H1 (cell line): ENCODE results near the gene LEMD2. TPM values are rescaled to one million over a fixed set of nuclear protein-coding genes. Genes with fewer than 3 reads are reported as not detected.

Experiments
- CTCF ChIA-PET: fragments of 300-600 bp; sonication (Branson Sonifier 250); formaldehyde crosslinking; loops from one replicate; lab custom pipeline; 2021; ENCODE audit not compliant: partially characterized antibody; lab: Charles Lee
- POLR2A ChIA-PET: fragments of 300-600 bp; sonication (Branson Sonifier 250); formaldehyde crosslinking; loops from one replicate; lab custom pipeline; 2021; ENCODE audit warnings: inconsistent platforms; ENCODE audit not compliant: partially characterized antibody; lab: Charles Lee
- DNase-seq, 2 experiments: peaks; one replicate each; pipeline versions ENCODE4 v3.0.0 to v3.0.0-alpha.2; 2010 to 2022; ENCODE audit warnings: low spot score in 2 of 2, low read depth in 1 of 2, mixed read lengths in 1 of 2
- FAIRE-seq: peaks from 2 replicates; lab custom pipeline; 2011; peaks lifted over from hg19 to GRCh38; lab: Jason Lieb, UNC
- H2AFZ ChIP-seq: 2 replicates; pipeline ENCODE4 v1.8.1; 2012; ENCODE audit warnings: low read length, inconsistent platforms
- H2AK5ac ChIP-seq: 2 replicates; pipeline ENCODE4 v1.6.1; 2013; ENCODE audit warnings: low read depth, low read length
- H2BK120ac ChIP-seq: replicated peaks from 2 replicates; pipeline ENCODE3; 2013; ENCODE audit warnings: low read depth, low read length, inconsistent platforms
- H2BK12ac ChIP-seq: 2 replicates; pipeline ENCODE4 v1.6.1; 2013; ENCODE audit warnings: low read depth, low read length
- H2BK15ac ChIP-seq: 2 replicates; pipeline ENCODE4 v1.6.1; 2013; ENCODE audit warnings: low read length
- H2BK20ac ChIP-seq: 2 replicates; pipeline ENCODE4 v1.6.1; 2013; ENCODE audit warnings: low read length
- H2BK5ac ChIP-seq: 2 replicates; pipeline ENCODE4 v1.6.1; 2013; ENCODE audit warnings: low read depth, low read length
- H3K14ac ChIP-seq: 2 replicates; pipeline ENCODE4 v1.6.1; 2013; ENCODE audit warnings: inconsistent platforms; ENCODE audit not compliant: insufficient read length
- H3K18ac ChIP-seq: 2 replicates; pipeline ENCODE4 v1.6.1; 2013; ENCODE audit warnings: low read length; ENCODE audit errors: extremely low read depth
- H3K23ac ChIP-seq: 2 replicates; pipeline ENCODE4 v1.6.1; 2013; ENCODE audit warnings: inconsistent platforms; ENCODE audit not compliant: insufficient read length
- H3K23me2 ChIP-seq: 2 replicates; pipeline ENCODE4 v1.6.1; 2013; ENCODE audit warnings: low read depth, low read length
- H3K27ac ChIP-seq: 2 replicates; pipeline ENCODE4 v1.6.1; 2011; ENCODE audit warnings: low read depth, low read length, inconsistent platforms
- H3K27me3 ChIP-seq, 4 experiments: replicated peaks in 1 of 4; 1 replicate in 1 of 4; 2 replicates in 3 of 4; pipeline versions ENCODE4 v1.6.1 to v1.8.1; 2011 to 2013; ENCODE audit warnings: low read length in 3 of 4, mild to moderate bottlenecking in 3 of 4, inconsistent platforms in 2 of 4, mixed read lengths in 2 of 4, moderate library complexity in 1 of 4; ENCODE audit not compliant: control insufficient read depth in 3 of 4, insufficient read depth in 3 of 4; ENCODE audit errors: extremely low read depth in 1 of 4
- H3K36me3 ChIP-seq, 4 experiments: 2 replicates each; pipeline versions ENCODE4 v1.6.1 to v1.8.1; 2011 to 2013; ENCODE audit warnings: mild to moderate bottlenecking in 4 of 4, low read length in 3 of 4, moderate library complexity in 2 of 4, control low read depth in 1 of 4, inconsistent platforms in 1 of 4; ENCODE audit not compliant: insufficient read depth in 4 of 4, control insufficient read depth in 2 of 4
- H3K4ac ChIP-seq: replicated peaks from 2 replicates; pipeline ENCODE3; 2013; ENCODE audit warnings: low read length, low read depth, mixed read lengths, inconsistent platforms; ENCODE audit not compliant: insufficient read length
- H3K4me1 ChIP-seq, 4 experiments: replicated peaks in 1 of 4; 1 replicate in 1 of 4; 2 replicates in 3 of 4; pipeline versions ENCODE4 v1.6.1 to v1.8.1; 2011 to 2013; ENCODE audit warnings: low read length in 3 of 4, inconsistent platforms in 2 of 4, mixed read lengths in 1 of 4; ENCODE audit not compliant: insufficient read depth in 4 of 4, control insufficient read depth in 3 of 4
- H3K4me2 ChIP-seq, 2 experiments: 2 replicates each; pipeline versions ENCODE4 v1.6.1 to v1.8.1; 2011 to 2013; ENCODE audit warnings: low read depth in 2 of 2, low read length in 2 of 2, control low read depth in 1 of 2, inconsistent platforms in 1 of 2, mild to moderate bottlenecking in 1 of 2; ENCODE audit not compliant: insufficient read depth in 1 of 2
- H3K4me3 ChIP-seq, 4 experiments: fragments of 200-600, 300-600 bp in 1 of 4; sonication (generic), shearing (Covaris generic), sonication (Bioruptor Twin) in 1 of 4; 2 replicates each; pipeline versions ENCODE4 v1.5.1 to v1.8.1; 2011 to 2016; ENCODE audit warnings: low read length in 4 of 4, low read depth in 3 of 4, control low read depth in 2 of 4, inconsistent platforms in 2 of 4, mild to moderate bottlenecking in 2 of 4, mixed read lengths in 1 of 4, moderate library complexity in 1 of 4; ENCODE audit not compliant: insufficient read depth in 2 of 4; ENCODE audit errors: extremely low read depth in 1 of 4
- H3K56ac ChIP-seq: replicated peaks from 2 replicates; pipeline ENCODE3; 2013; ENCODE audit warnings: low read depth, mild to moderate bottlenecking, mixed read lengths, low read length, inconsistent platforms; ENCODE audit not compliant: insufficient read length
- H3K79me1 ChIP-seq: 2 replicates; pipeline ENCODE4 v1.6.1; 2013; ENCODE audit warnings: low read depth, low read length, control low read depth
- H3K79me2 ChIP-seq, 2 experiments: 2 replicates each; pipeline versions ENCODE4 v1.6.1 to v1.8.1; 2012 to 2013; ENCODE audit warnings: low read length in 2 of 2, mild to moderate bottlenecking in 2 of 2, inconsistent platforms in 1 of 2; ENCODE audit not compliant: insufficient read depth in 2 of 2, control insufficient read depth in 1 of 2
- H3K9ac ChIP-seq, 4 experiments: replicated peaks in 1 of 4; 1 replicate in 1 of 4; 2 replicates in 3 of 4; pipeline versions ENCODE4 v1.6.1 to v1.8.1; 2011 to 2013; ENCODE audit warnings: low read depth in 3 of 4, low read length in 3 of 4, control low read depth in 2 of 4, mild to moderate bottlenecking in 2 of 4, moderate library complexity in 2 of 4, inconsistent platforms in 1 of 4; ENCODE audit errors: extremely low read depth in 1 of 4
- H3K9me3 ChIP-seq, 2 experiments: 2 replicates each; pipeline versions ENCODE4 v1.6.1 to v1.8.1; 2012 to 2013; ENCODE audit warnings: mild to moderate bottlenecking in 2 of 2, moderate library complexity in 2 of 2, control low read depth in 1 of 2, inconsistent platforms in 1 of 2, low read depth in 1 of 2, low read length in 1 of 2, mixed read lengths in 1 of 2; ENCODE audit not compliant: insufficient read depth in 2 of 2
- H4K20me1 ChIP-seq, 2 experiments: replicated peaks in 1 of 2; 2 replicates each; pipeline versions ENCODE3 to v1.8.1; 2011 to 2013; ENCODE audit warnings: inconsistent platforms in 2 of 2, low read length in 2 of 2, mild to moderate bottlenecking in 1 of 2; ENCODE audit not compliant: insufficient read depth in 2 of 2, control insufficient read depth in 1 of 2
- H4K5ac ChIP-seq: 2 replicates; pipeline ENCODE4 v1.6.1; 2013; ENCODE audit warnings: low read length, low read depth, mixed read lengths, inconsistent platforms; ENCODE audit not compliant: insufficient read length
- H4K8ac ChIP-seq: 2 replicates; pipeline ENCODE4 v1.8.0; 2013; ENCODE audit warnings: mild to moderate bottlenecking, moderate library complexity, low read length, inconsistent platforms; ENCODE audit not compliant: insufficient read depth; ENCODE audit errors: extremely low read depth
- H4K91ac ChIP-seq: replicated peaks from 2 replicates; pipeline ENCODE3; 2013; ENCODE audit warnings: low read length, mixed read lengths, inconsistent platforms; ENCODE audit not compliant: insufficient read length
- BRCA1 ChIP-seq: IDR thresholded peaks from 2 replicates; pipeline ENCODE4 v1.6.1; 2012; ENCODE audit warnings: low read depth, low read length, improper control_type of control experiment
- CHD1 ChIP-seq: IDR thresholded peaks from 2 replicates; pipeline ENCODE4 v1.6.1; 2012; ENCODE audit warnings: low read depth, low read length, improper control_type of control experiment
- E2F6 ChIP-seq: IDR thresholded peaks from 2 replicates; pipeline ENCODE4 v1.6.1; 2012; ENCODE audit warnings: inconsistent platforms
- EZH2 ChIP-seq: fragments of 200-600 bp; sonication (generic); IDR thresholded peaks from 2 replicates; pipeline ENCODE4 v1.7.1; 2012; ENCODE audit warnings: low read depth, mild to moderate bottlenecking, moderate library complexity, low read length, inconsistent platforms; ENCODE audit not compliant: severe bottlenecking
- HDAC2 ChIP-seq, 2 experiments: fragments of 300-600 bp in 1 of 2; sonication (generic) in 1 of 2; IDR thresholded peaks; 2 replicates each; pipeline ENCODE4 v1.6.1; 2011 to 2012; ENCODE audit warnings: low read depth in 2 of 2, low read length in 2 of 2, mild to moderate bottlenecking in 2 of 2, moderate library complexity in 2 of 2, borderline replicate concordance in 1 of 2, inconsistent platforms in 1 of 2
- HDAC6 ChIP-seq: IDR thresholded peaks from one replicate; pipeline ENCODE4 v1.7.1; 2012; ENCODE audit warnings: low read depth, mild to moderate bottlenecking, inconsistent platforms, low read length, moderate library complexity
- RAD21 ChIP-seq, 2 experiments: IDR thresholded peaks in 1 of 2; conservative IDR thresholded peaks in 1 of 2; 2 replicates each; pipeline ENCODE4 v1.6.1; 2011; ENCODE audit warnings: low read depth in 2 of 2, low read length in 2 of 2, improper control_type of control experiment in 1 of 2, inconsistent platforms in 1 of 2, mild to moderate bottlenecking in 1 of 2, moderate library complexity in 1 of 2
- SIRT6 ChIP-seq: IDR thresholded peaks from one replicate; pipeline ENCODE4 v1.7.1; 2012; ENCODE audit warnings: low read length, inconsistent platforms
- SP2 ChIP-seq: IDR thresholded peaks from 2 replicates; pipeline ENCODE4 v1.6.1; 2012; ENCODE audit warnings: mild to moderate bottlenecking, low read length, inconsistent platforms
- SUZ12 ChIP-seq: fragments of 200-600 bp; sonication (generic); IDR thresholded peaks from 2 replicates; pipeline ENCODE4 v1.6.1; 2012; ENCODE audit warnings: mild to moderate bottlenecking, inconsistent platforms, low read length, moderate library complexity, mixed read lengths
- TEAD4 ChIP-seq: IDR thresholded peaks from 2 replicates; pipeline ENCODE4 v1.6.1; 2012; ENCODE audit warnings: low read depth, low read length, inconsistent platforms, mixed read lengths
- WGBS, 2 experiments: shearing (Covaris generic) in 1 of 2; methylation state at CpG; one replicate each; pipeline versions ENCODE4 v1.1.6 to v1.1.7; 2013 to 2015; ENCODE audit warnings: low lambda C conversion rate in 2 of 2, mixed read lengths in 2 of 2, inconsistent platforms in 1 of 2, low coverage in 1 of 2, missing lambda C conversion rate in 1 of 2; ENCODE audit not compliant: insufficient replicate concordance in 2 of 2, insufficient coverage in 1 of 2, insufficient read length in 1 of 2; ENCODE audit errors: extremely low coverage in 1 of 2, missing lambda C conversion rate in 1 of 2; 5-methylcytosine and 5-hydroxymethylcytosine counted together
- polyA plus RNA-seq, 7 experiments: library from polyadenylated mRNA; depleted of rRNA in 3 of 7; stranded (reverse) in 5 of 7; unstranded in 2 of 7; fragments of >200 nt in 5 of 7; fragments of 200-250 nt in 2 of 7; gene quantifications; 1 replicate in 5 of 7; 2 replicates in 1 of 7; 4 replicates in 1 of 7; pipeline versions ENCODE4 v1.2.1 to v1.2.3, GENCODE V29; 2011 to 2013; ENCODE audit warnings: missing spikeins in 2 of 7, mixed read lengths in 2 of 7
- total RNA-seq: library from RNA; stranded (reverse); fragmentation: NEBNext Ultra II Directional; extraction: Animal tissue kit (Norgen Biotek cat#: 25700); gene quantifications from 2 replicates; pipeline ENCODE4 v1.2.1, GENCODE V29; 2021

The LEMD2 gene
- total and polyA plus RNA-seq, 2 of the 8 experiments (the other 6 are each of a cell fraction or from before 2014, with no cell fraction given), result 32.7 to 57.3 TPM

- 0 out of 2 replicates have a peak overlapping the region, but pooled peaks have one; percentile 49 for H2AK5ac ChIP-seq
- no peaks in the 10 kb centered on the region for H3K79me1 ChIP-seq
- 74% methylated on average over 10 of the region's 13 CpGs; no CpG with 5 or more reads in 1 of the 2 experiments for WGBS, 2 experiments
- no peak overlapping the region for H3K4me2 ChIP-seq
- H2AFZ ChIP-seq, result no peak overlapping the region
- FAIRE-seq (no peak), DNase-seq (peak in 1 of 2 experiments; percentile 59)
- H2BK120ac ChIP-seq, result peak overlapping the region; percentile 87
- H3K4me1 ChIP-seq, result peaks cover 7 to 35% (median 23%) of the 10 kb centered on the region in 4 experiments
- peak overlapping the region; percentile 48 for H4K5ac ChIP-seq
- no peaks in the 10 kb centered on the region for H3K36me3 ChIP-seq
- CTCF ChIA-PET, result interaction anchor here (0.6 to 12.0 kb wide), 37 partner anchors 8 to 410 kb away, joined by 3 to 171 read pairs (median 4); partner anchors contain the start of gene UQCC2
- no peak overlapping the region for H3K23ac ChIP-seq
- POLR2A ChIA-PET, result interaction anchor here (2.8 kb wide), 1 partner anchor 25 kb away, joined by 14 read pairs; no protein-coding TSS in a partner anchor
- peak overlapping the region; percentile 96; the same call in 1 of the 2 replicates for H2BK12ac ChIP-seq
- no peak overlapping the region for H3K27ac ChIP-seq
- no peak overlapping the region for H3K9ac ChIP-seq
- no peaks in the 10 kb centered on the region for H4K20me1 ChIP-seq
- H4K91ac ChIP-seq, result peak overlapping the region; percentile 98
- H2BK15ac ChIP-seq, result 0 out of 2 replicates have a peak overlapping the region, but pooled peaks have one; percentile 36
- H3K9me3 ChIP-seq, result no peaks in the 10 kb centered on the region
- H4K8ac ChIP-seq, result peak overlapping the region; percentile 28; the same call in 1 of the 2 replicates
- no peak overlapping the region for H3K14ac ChIP-seq
- H3K4ac ChIP-seq, result peak overlapping the region; percentile 40
- H3K4me3 ChIP-seq, result no peak overlapping the region
- H3K56ac ChIP-seq, result no peak overlapping the region
- peak overlapping the region; percentile 94 for H3K18ac ChIP-seq
- H2BK20ac ChIP-seq, result peak overlapping the region; percentile 97; the same call in 1 of the 2 replicates
- H2BK5ac ChIP-seq, result peak overlapping the region; percentile 94; the same call in 1 of the 2 replicates
- no peaks in the 10 kb centered on the region for H3K23me2 ChIP-seq
- no peaks in the 10 kb centered on the region; a peak in 1 of 7 replicates for H3K27me3 ChIP-seq
- H3K79me2 ChIP-seq, result no peaks in the 10 kb centered on the region
- TF ChIP-seq RAD21 (IDR thresholded peaks at IDR 0.05 in 1 of 2, conservative IDR thresholded peaks at IDR 0.05 in 1 of 2; ENCODE audit: low read depth in 2 of 2, low read length in 2 of 2) (no peak), EZH2 (no peak), SIRT6 (no peak), HDAC2 (IDR thresholded peaks at IDR 0.05; ENCODE audit: borderline replicate concordance in 1 of 2, low read depth in 2 of 2, low read length in 2 of 2) (no peak), CHD1 (no peak), TEAD4 (no peak), BRCA1 (no peak), SP2 (no peak), HDAC6 (no peak), E2F6 (no peak), SUZ12 (no peak)
Measured at GRCh38 chr6:33744895-33745546, 43.9 kb downstream of the LEMD2 start.
